GM21360 (cell line): ENCODE data around the gene SLC8A1.

Experiments used
- ATAC-seq: cut with Tn5 transposase; IDR thresholded peaks from one replicate; pipeline ENCODE4 v1.9.1; 2021; ENCODE audit warnings: mild to moderate bottlenecking, moderate library complexity; ENCODE audit not compliant: unreplicated experiment

SLC8A1 gene

GRCh38 chr2:40317046-40317445 lies 134.8 kb downstream of the SLC8A1 start:
- no peak for ATAC-seq

- no peak for ATAC-seq
These were observed 135.3 kb downstream of the SLC8A1 start for GRCh38 chr2:40316620-40317019.

GRCh38 chr2:40315683-40316082 lies 136.2 kb downstream of the SLC8A1 start:
- no peak for ATAC-seq

- ATAC-seq: no peak
These were observed 140.9 kb downstream of the SLC8A1 start for GRCh38 chr2:40311026-40311425.

GRCh38 chr2:40310303-40310702 lies 141.6 kb downstream of the SLC8A1 start:
- no peak for ATAC-seq

- no peak for ATAC-seq
These were observed 147.6 kb downstream of the SLC8A1 start for GRCh38 chr2:40304340-40304739.

- ATAC-seq: no peak
These were observed 148.1 kb downstream of the SLC8A1 start for GRCh38 chr2:40303746-40304145.

GRCh38 chr2:40302751-40303325 lies 149.1 kb downstream of the SLC8A1 start:
- ATAC-seq: no peak

GRCh38 chr2:40300391-40300790 lies 151.5 kb downstream of the SLC8A1 start:
- ATAC-seq: no peak

- ATAC-seq: no peak
These were observed 152.1 kb downstream of the SLC8A1 start for GRCh38 chr2:40299781-40300180.

GRCh38 chr2:40299173-40299572 lies 152.7 kb downstream of the SLC8A1 start:
- ATAC-seq: no peak

- ATAC-seq: no peak
These were observed 153.9 kb downstream of the SLC8A1 start for GRCh38 chr2:40298026-40298425.

GRCh38 chr2:40292291-40292690 lies 159.6 kb downstream of the SLC8A1 start:
- ATAC-seq: no peak

- no peak for ATAC-seq
These were observed 162.0 kb downstream of the SLC8A1 start for GRCh38 chr2:40289771-40290404.

- no peak for ATAC-seq
These were observed 164.1 kb downstream of the SLC8A1 start for GRCh38 chr2:40287773-40288172.

GRCh38 chr2:40287195-40287594 lies 164.7 kb downstream of the SLC8A1 start:
- no peak for ATAC-seq

GRCh38 chr2:40286721-40287120 lies 165.2 kb downstream of the SLC8A1 start:
- no peak for ATAC-seq

- ATAC-seq: no peak
These were observed 166.5 kb downstream of the SLC8A1 start for GRCh38 chr2:40285391-40285790.

GRCh38 chr2:40284797-40285196 lies 167.1 kb downstream of the SLC8A1 start:
- no peak for ATAC-seq

- no peak for ATAC-seq
These were observed 168.6 kb downstream of the SLC8A1 start for GRCh38 chr2:40283111-40283909.

GRCh38 chr2:40282428-40282827 lies 169.5 kb downstream of the SLC8A1 start:
- peak; percentile 40 for ATAC-seq
